ENCODE data around the gene EDN1. TPM values are rescaled to one million over a fixed set of nuclear protein-coding genes. Genes with fewer than 3 reads are reported as not detected.

Gene EDN1
- total and polyA plus RNA-seq, 2 of the 13 experiments (the other 11 are each of a cell fraction or from before 2014, with no cell fraction given): 0.15 to 1.2 TPM

DNA sequence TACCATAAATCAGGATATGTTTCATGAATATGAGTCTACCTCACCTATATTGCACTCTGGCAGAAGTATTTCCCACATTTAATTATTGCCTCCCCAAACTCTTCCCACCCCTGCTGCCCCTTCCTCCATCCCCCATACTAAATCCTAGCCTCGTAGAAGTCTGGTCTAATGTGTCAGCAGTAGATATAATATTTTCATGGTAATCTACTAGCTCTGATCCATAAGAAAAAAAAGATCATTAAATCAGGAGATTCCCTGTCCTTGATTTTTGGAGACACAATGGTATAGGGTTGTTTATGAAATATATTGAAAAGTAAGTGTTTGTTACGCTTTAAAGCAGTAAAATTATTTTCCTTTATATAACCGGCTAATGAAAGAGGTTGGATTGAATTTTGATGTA is 6.4 kb downstream of the EDN1 start:
- H3K27ac ChIP-seq (ENCODE audit: extremely low read length, insufficient read depth, low read length): no peak overlapping the region
- H2AFZ ChIP-seq (ENCODE audit: low read length): no peak overlapping the region
- H3K79me2 ChIP-seq (ENCODE audit: insufficient read depth, low read length): no peaks in the 10 kb centered on the region
- POLR2A ChIA-PET: interaction anchor here (2.1 kb wide), 1 partner anchor 69 kb away, joined by 7 read pairs; no protein-coding TSS in a partner anchor
- WGBS (ENCODE audit: low lambda C conversion rate): 66% methylated on average over 3 of the region's 3 CpGs
- no peak for DNase-seq (ENCODE audit: low spot score)
- peaks cover 38% of the 10 kb centered on the region for H3K4me1 ChIP-seq (ENCODE audit: insufficient read depth, low read length)
- no TSS peak for BruUV-seq (replicated peaks)
- peaks cover 0 to 7% of the 10 kb centered on the region in 2 experiments; a peak in 3 of 5 replicates for H3K27me3 ChIP-seq (ENCODE audit: control insufficient read depth in 1 of 2, insufficient read depth in 2 of 2, low read length in 2 of 2)
- H3K4me3 ChIP-seq (replicated peaks in 1 of 3; ENCODE audit: insufficient read depth in 1 of 3, low read depth in 2 of 3, low read length in 3 of 3): no peak overlapping the region
- no peak for FAIRE-seq
- H4K20me1 ChIP-seq (ENCODE audit: insufficient read depth, low read length): no peaks in the 10 kb centered on the region
- ATAC-seq: no peak
- intact Hi-C loops (cut with micrococcal nuclease; ENCODE audit: unreplicated experiment): no loop called here
- H3K9me3 ChIP-seq (ENCODE audit: low read length): no peaks in the 10 kb centered on the region
- no peak overlapping the region for H3K4me2 ChIP-seq (ENCODE audit: low read depth, low read length)
- H3K36me3 ChIP-seq (replicated peaks in 1 of 2; ENCODE audit: control insufficient read depth in 1 of 2, insufficient read depth in 2 of 2, low read length in 2 of 2): peaks cover 0 to 1% of the 10 kb centered on the region in 2 experiments; a peak in 1 of 5 replicates
- in situ Hi-C loops (cut with HindIII; ENCODE audit: extremely low pct_ligation_motif_present, low pct_unique_long_range_greater_than_20kb): no loop called here
- no peak overlapping the region for H3K9ac ChIP-seq (ENCODE audit: insufficient read depth, low read depth, low read length)
- CTCF ChIA-PET (ENCODE audit: low intra/inter-chr PET ratio, low total read pairs): no interaction called here
- TF ChIP-seq BORCS8-MEF2B (CRISPR knock-in tag; IDR thresholded peaks at IDR 0.05) (no peak), HNRNPK (IDR thresholded peaks at IDR 0.05; ENCODE audit: low read depth, low read length, poor library complexity, severe bottlenecking) (peak; percentile 76), RBM22 (optimal IDR thresholded peaks at IDR 0.05; ENCODE audit: low read length) (no peak)

DNA sequence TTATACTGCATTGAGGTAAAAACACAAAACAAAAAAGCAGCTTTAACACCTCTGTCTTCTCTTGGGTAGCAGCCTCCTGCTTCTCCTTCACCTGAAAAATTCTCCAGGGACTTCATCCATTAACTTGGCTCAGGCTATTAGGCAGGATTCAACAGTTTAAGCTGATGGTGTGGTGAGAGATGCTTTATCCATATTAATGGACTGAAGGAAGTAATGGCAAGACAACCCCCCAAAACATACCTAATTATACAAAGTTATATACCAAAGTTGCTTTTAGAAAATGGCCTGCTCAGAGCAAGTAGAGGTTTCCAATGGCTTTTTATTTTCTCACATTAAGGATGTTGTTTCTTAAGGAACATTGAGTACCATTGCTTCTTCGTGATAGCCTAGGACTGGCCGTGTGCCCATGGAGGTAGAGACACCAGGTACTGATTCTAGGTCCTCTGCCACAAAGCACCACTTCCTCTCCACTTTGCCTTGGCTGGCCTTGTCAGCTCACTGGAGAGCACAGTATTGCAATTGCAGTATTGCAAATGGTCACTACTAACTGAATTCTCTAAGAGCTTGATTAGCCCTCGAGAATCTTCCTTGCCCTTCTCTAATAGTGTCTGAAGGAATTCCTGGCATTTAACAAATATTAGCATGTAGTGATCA is 7.3 kb downstream of the EDN1 start:
- Histone ChIP-seq H3K9ac (ENCODE audit: insufficient read depth, low read depth, low read length) (no peak overlapping the region), H3K36me3 (replicated peaks in 1 of 2; ENCODE audit: control insufficient read depth in 1 of 2, insufficient read depth in 2 of 2, low read length in 2 of 2) (peaks cover 0 to 1% of the 10 kb centered on the region in 2 experiments; a peak in 1 of 5 replicates), H3K27me3 (ENCODE audit: control insufficient read depth in 1 of 2, insufficient read depth in 2 of 2, low read length in 2 of 2) (no peaks in the 10 kb centered on the region; a peak in 1 of 5 replicates), H3K4me3 (replicated peaks in 1 of 3; ENCODE audit: insufficient read depth in 1 of 3, low read depth in 2 of 3, low read length in 3 of 3) (no peak overlapping the region), H3K79me2 (ENCODE audit: insufficient read depth, low read length) (no peaks in the 10 kb centered on the region), H3K9me3 (ENCODE audit: low read length) (no peaks in the 10 kb centered on the region), H3K4me1 (ENCODE audit: insufficient read depth, low read length) (peaks cover 30% of the 10 kb centered on the region), H2AFZ (ENCODE audit: low read length) (no peak overlapping the region), H4K20me1 (ENCODE audit: insufficient read depth, low read length) (no peaks in the 10 kb centered on the region), H3K27ac (ENCODE audit: extremely low read length, insufficient read depth, low read length) (no peak overlapping the region), H3K4me2 (ENCODE audit: low read depth, low read length) (no peak overlapping the region)
- no peak for TF ChIP-seq ZNF441 (CRISPR knock-in tag; IDR thresholded peaks at IDR 0.05; ENCODE audit: borderline replicate concordance)
- FAIRE-seq (peak; percentile 8), DNase-seq (ENCODE audit: low spot score) (peak; percentile 46), ATAC-seq (peak; percentile 27; the same call in 1 of the 3 replicates)
- ChIA-PET POLR2A (interaction anchor here (0.9 to 2.1 kb wide), 4 partner anchors 8 to 68 kb away, joined by 3 to 7 read pairs (median 6); no protein-coding TSS in a partner anchor), CTCF (ENCODE audit: low intra/inter-chr PET ratio, low total read pairs) (no interaction called here)
- WGBS (ENCODE audit: low lambda C conversion rate): 49% methylated on average over 3 of the region's 3 CpGs
- BruUV-seq (replicated peaks): no TSS peak
- in situ Hi-C loops (cut with HindIII; ENCODE audit: extremely low pct_ligation_motif_present, low pct_unique_long_range_greater_than_20kb): no loop called here
- intact Hi-C loops (cut with micrococcal nuclease; ENCODE audit: unreplicated experiment): no loop called here
